Ovary (tissue), 3 donors: ENCODE data around the gene AIFM2.

Source experiments
- EP300 ChIP-seq: sonication (generic); formaldehyde crosslinking; IDR thresholded peaks from one replicate; pipeline ENCODE4 v1.6.1; 2017; ENCODE audit warnings: antibody characterized with exemption
- POLR2A ChIP-seq: fragments of 450-650 bp; IDR thresholded peaks from one replicate; pipeline ENCODE4 v1.6.1; 2017; ENCODE audit warnings: antibody characterized with exemption, mild to moderate bottlenecking, moderate library complexity
- TF ChIP-seq, protein P1 (sequence below), 3 donors: fragments of 450-650 bp in 2 of 3; fragments of 200-600 bp in 1 of 3; IDR thresholded peaks; one replicate each; pipeline versions ENCODE4 v1.5.1 to v1.8.0; 2016 to 2022; ENCODE audit warnings: antibody characterized with exemption in 3 of 3, mild to moderate bottlenecking in 1 of 3
- donor health status: DM: no; HTN: no; CAD: no.

DNA sequence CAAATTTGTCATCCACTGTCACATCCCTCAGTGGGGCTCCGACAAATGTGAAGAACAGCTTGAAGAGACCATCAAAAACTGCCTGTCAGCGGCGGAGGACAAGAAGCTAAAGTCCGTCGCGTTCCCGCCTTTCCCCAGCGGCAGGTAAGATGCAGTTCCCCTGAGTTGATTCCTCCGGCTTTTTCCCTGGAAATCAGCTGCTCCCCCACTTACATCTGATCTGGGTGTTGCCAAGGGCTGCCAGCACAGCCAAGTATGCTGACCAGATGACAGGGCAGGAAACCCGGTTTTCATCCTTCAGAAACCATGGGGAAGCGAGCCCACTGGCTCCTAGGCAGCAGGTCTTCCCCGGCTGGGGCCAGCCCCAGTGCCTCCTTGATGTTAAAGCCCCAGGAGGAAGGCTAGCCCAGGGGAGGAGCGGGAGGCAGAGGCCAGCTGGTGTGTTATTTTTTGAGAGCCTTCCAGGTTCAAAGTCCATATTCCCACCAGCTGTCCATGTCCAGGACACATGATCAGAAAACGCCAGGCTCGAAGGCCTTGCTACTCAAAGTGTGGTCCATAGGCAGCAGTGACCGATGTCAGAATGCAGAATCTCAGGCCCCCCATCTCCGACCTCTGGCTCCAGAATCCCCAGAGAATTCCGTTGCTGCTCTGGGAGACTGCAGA lies 23.4 kb downstream of the AIFM2 start:
- TF ChIP-seq, protein P1, sequence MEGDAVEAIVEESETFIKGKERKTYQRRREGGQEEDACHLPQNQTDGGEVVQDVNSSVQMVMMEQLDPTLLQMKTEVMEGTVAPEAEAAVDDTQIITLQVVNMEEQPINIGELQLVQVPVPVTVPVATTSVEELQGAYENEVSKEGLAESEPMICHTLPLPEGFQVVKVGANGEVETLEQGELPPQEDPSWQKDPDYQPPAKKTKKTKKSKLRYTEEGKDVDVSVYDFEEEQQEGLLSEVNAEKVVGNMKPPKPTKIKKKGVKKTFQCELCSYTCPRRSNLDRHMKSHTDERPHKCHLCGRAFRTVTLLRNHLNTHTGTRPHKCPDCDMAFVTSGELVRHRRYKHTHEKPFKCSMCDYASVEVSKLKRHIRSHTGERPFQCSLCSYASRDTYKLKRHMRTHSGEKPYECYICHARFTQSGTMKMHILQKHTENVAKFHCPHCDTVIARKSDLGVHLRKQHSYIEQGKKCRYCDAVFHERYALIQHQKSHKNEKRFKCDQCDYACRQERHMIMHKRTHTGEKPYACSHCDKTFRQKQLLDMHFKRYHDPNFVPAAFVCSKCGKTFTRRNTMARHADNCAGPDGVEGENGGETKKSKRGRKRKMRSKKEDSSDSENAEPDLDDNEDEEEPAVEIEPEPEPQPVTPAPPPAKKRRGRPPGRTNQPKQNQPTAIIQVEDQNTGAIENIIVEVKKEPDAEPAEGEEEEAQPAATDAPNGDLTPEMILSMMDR (IDR thresholded peaks at IDR 0.05) = no peak
- TF ChIP-seq POLR2A (no peak), EP300 (no peak)
